Coronary artery (tissue), 2 donors: ENCODE measurements around the gene TMC2.

Source experiments
- DNase-seq: peaks from one replicate; pipeline ENCODE4 v3.0.0-alpha.2; 2017; ENCODE audit warnings: low spot score
- H3K27ac ChIP-seq, 2 donors: fragments of 200-600 bp; sonication (generic); one replicate each; pipeline ENCODE4 v1.5.1; 2016 to 2019
- H3K4me3 ChIP-seq: fragments of 200-600 bp; sonication (generic); 2 replicates; pipeline ENCODE4 v1.5.1; 2016; ENCODE audit warnings: mild to moderate bottlenecking, moderate library complexity
- CTCF ChIP-seq: fragments of 200-600 bp; sonication (generic); IDR thresholded peaks from one replicate; pipeline ENCODE4 v1.5.1; 2019; ENCODE audit warnings: antibody characterized with exemption

Gene TMC2

GRCh38 chr20:2604506-2604835, 68.1 kb downstream of the TMC2 start:
- DNase-seq = no peak
- Histone ChIP-seq H3K27ac (no peak overlapping the region), H3K4me3 (no peak overlapping the region)
- TF ChIP-seq CTCF = no peak

GRCh38 chr20:2606507-2607006, 70.2 kb downstream of the TMC2 start:
- H3K4me3 ChIP-seq = no peak overlapping the region
- TF ChIP-seq CTCF = no peak
- DNase-seq = no peak
- no peak overlapping the region for H3K27ac ChIP-seq

- Histone ChIP-seq H3K4me3 (no peak overlapping the region), H3K27ac (no peak overlapping the region)
- TF ChIP-seq CTCF = no peak
- DNase-seq = no peak
Observed at GRCh38 chr20:2610326-2610725, 74.0 kb downstream of the TMC2 start.

GRCh38 chr20:2610941-2611720, 74.8 kb downstream of the TMC2 start:
- Histone ChIP-seq H3K27ac (no peak overlapping the region), H3K4me3 (no peak overlapping the region)
- TF ChIP-seq CTCF = no peak
- DNase-seq = no peak

GRCh38 chr20:2612073-2612472, 75.7 kb downstream of the TMC2 start:
- TF ChIP-seq CTCF = no peak
- no peak overlapping the region for H3K4me3 ChIP-seq
- H3K27ac ChIP-seq = no peak overlapping the region
- DNase-seq = no peak

- Histone ChIP-seq H3K27ac (no peak overlapping the region), H3K4me3 (no peak overlapping the region)
- no peak for DNase-seq
- TF ChIP-seq CTCF = no peak
Observed at GRCh38 chr20:2616634-2617033, 80.3 kb downstream of the TMC2 start.

- no peak for DNase-seq
- Histone ChIP-seq H3K4me3 (no peak overlapping the region), H3K27ac (no peak overlapping the region)
- TF ChIP-seq CTCF = no peak
Observed at GRCh38 chr20:2617099-2617714, 80.8 kb downstream of the TMC2 start.
